Measurements from ENCODE around the gene ASB10. TPM values are rescaled to one million over a fixed set of nuclear protein-coding genes. Genes with fewer than 3 reads are reported as not detected.

ASB10 gene
- total and polyA plus RNA-seq, 4 donors, result not detected

- Histone ChIP-seq H3K4me1 (ENCODE audit: control insufficient read depth in 5 of 5, insufficient read depth in 5 of 5, low read length in 5 of 5) (peaks cover 0 to 10% (median 5%) of the 10 kb centered on the region in 5 donors), H3K27ac (ENCODE audit: low read depth in 1 of 2, low read length in 1 of 2) (no peak overlapping the region), H3K9ac (ENCODE audit: insufficient read depth in 1 of 2, low read length in 2 of 2) (no peak overlapping the region), H3K4me3 (no peak overlapping the region), H3K27me3 (ENCODE audit: control insufficient read depth in 3 of 3, insufficient read depth in 3 of 3, low read length in 2 of 3) (peaks cover 0 to 7% (median 0%) of the 10 kb centered on the region in 3 donors), H3K9me3 (ENCODE audit: control insufficient read depth in 4 of 4, insufficient read depth in 3 of 4, low read length in 3 of 4) (no peaks in the 10 kb centered on the region), H3K36me3 (ENCODE audit: control insufficient read depth in 4 of 4, insufficient read depth in 4 of 4, low read length in 4 of 4) (no peaks in the 10 kb centered on the region)
- DNase-seq (no peak), ATAC-seq (ENCODE audit: insufficient read depth, low FRiP score) (no peak)
- no peak for TF ChIP-seq CTCF (IDR thresholded peaks at IDR 0.05; ENCODE audit: control extremely low read depth, extremely low read depth)
- WGBS, 2 donors, result 30 to 53% methylated on average over 9 of the region's 9 CpGs
Measured at GRCh38 chr7:151207315-151207714, 20.3 kb upstream of the ASB10 start.

GRCh38 chr7:151206914-151207313 lies 19.9 kb upstream of the ASB10 start:
- H3K9me3 ChIP-seq (ENCODE audit: control insufficient read depth in 4 of 4, insufficient read depth in 3 of 4, low read length in 3 of 4), result no peaks in the 10 kb centered on the region
- H3K36me3 ChIP-seq (ENCODE audit: control insufficient read depth in 4 of 4, insufficient read depth in 4 of 4, low read length in 4 of 4), result no peaks in the 10 kb centered on the region
- H3K9ac ChIP-seq (ENCODE audit: insufficient read depth in 1 of 2, low read length in 2 of 2), result no peak overlapping the region
- H3K4me3 ChIP-seq, result no peak overlapping the region
- H3K27ac ChIP-seq (ENCODE audit: low read depth in 1 of 2, low read length in 1 of 2), result no peak overlapping the region
- peaks cover 0 to 7% (median 0%) of the 10 kb centered on the region in 3 donors for H3K27me3 ChIP-seq (ENCODE audit: control insufficient read depth in 3 of 3, insufficient read depth in 3 of 3, low read length in 2 of 3)
- 30 to 45% methylated on average over 9 of the region's 9 CpGs for WGBS, 2 donors
- no peak for DNase-seq
- TF ChIP-seq CTCF (IDR thresholded peaks at IDR 0.05; ENCODE audit: control extremely low read depth, extremely low read depth), result no peak
- peaks cover 0 to 10% (median 5%) of the 10 kb centered on the region in 5 donors for H3K4me1 ChIP-seq (ENCODE audit: control insufficient read depth in 5 of 5, insufficient read depth in 5 of 5, low read length in 5 of 5)
- no peak for ATAC-seq (ENCODE audit: insufficient read depth, low FRiP score)

- Histone ChIP-seq H3K4me3 (no peak overlapping the region), H3K9me3 (ENCODE audit: control insufficient read depth in 4 of 4, insufficient read depth in 3 of 4, low read length in 3 of 4) (no peaks in the 10 kb centered on the region), H3K27ac (ENCODE audit: low read depth in 1 of 2, low read length in 1 of 2) (no peak overlapping the region), H3K4me1 (ENCODE audit: control insufficient read depth in 5 of 5, insufficient read depth in 5 of 5, low read length in 5 of 5) (peaks cover 0 to 10% (median 5%) of the 10 kb centered on the region in 5 donors), H3K36me3 (ENCODE audit: control insufficient read depth in 4 of 4, insufficient read depth in 4 of 4, low read length in 4 of 4) (no peaks in the 10 kb centered on the region), H3K27me3 (ENCODE audit: control insufficient read depth in 3 of 3, insufficient read depth in 3 of 3, low read length in 2 of 3) (peaks cover 0 to 7% (median 0%) of the 10 kb centered on the region in 3 donors), H3K9ac (ENCODE audit: insufficient read depth in 1 of 2, low read length in 2 of 2) (no peak overlapping the region)
- whole genome bisulfite sequencing, 2 donors, result 68 to 71% methylated on average over 6 of the region's 6 CpGs
- TF ChIP-seq CTCF (IDR thresholded peaks at IDR 0.05; ENCODE audit: control extremely low read depth, extremely low read depth), result no peak
- no peak for DNase-seq
- no peak for ATAC-seq (ENCODE audit: insufficient read depth, low FRiP score)
Measured at GRCh38 chr7:151205730-151206129, 18.7 kb upstream of the ASB10 start.
